ENCODE data around the gene ATF1. TPM values are rescaled to one million over a fixed set of nuclear protein-coding genes. Genes with fewer than 3 reads are reported as not detected.
A peak's percentile ranks its signal among the peaks of the same experiment; 100 is the strongest.

The ATF1 gene
- total RNA-seq, 1 donor from 2014 or later = 24.8 TPM

GRCh38 chr12:50734409-50735263 is 29.3 kb upstream of the ATF1 start:
- H3K36me3 Mint-ChIP-seq = peaks cover 18% of the 10 kb centered on the region
- H2AFZ ChIP-seq (replicated peaks) = no peak overlapping the region
- no peak overlapping the region for H3K27ac ChIP-seq

GRCh38 chr12:50739611-50740010 is 24.3 kb upstream of the ATF1 start:
- Mint-ChIP-seq H3K4me1 (peaks cover 5% of the 10 kb centered on the region), H3K36me3 (peaks cover 27% of the 10 kb centered on the region), H3K27ac (no peak overlapping the region), H3K27me3 (ENCODE audit: insufficient read depth, low read depth) (no peaks in the 10 kb centered on the region), H3K9me3 (no peaks in the 10 kb centered on the region), H3K4me3 (no peak overlapping the region)
- no peaks in the 10 kb centered on the region for H3K27me3 ChIP-seq
- H3K4me1 ChIP-seq = no peaks in the 10 kb centered on the region
- H3K4me3 ChIP-seq = no peak overlapping the region
- no peak overlapping the region for H3K27ac ChIP-seq
- no peaks in the 10 kb centered on the region for H3K36me3 ChIP-seq
- TF ChIP-seq CTCF (IDR thresholded peaks at IDR 0.05) (no peak), EZH2 (IDR thresholded peaks at IDR 0.05) (no peak), EZH2phosphoT487 (IDR thresholded peaks at IDR 0.05) (no peak)
- no peak overlapping the region for H2AFZ ChIP-seq (replicated peaks)
- H4K20me1 ChIP-seq (ENCODE audit: low read depth) = no peaks in the 10 kb centered on the region
- H3F3A ChIP-seq (ENCODE audit: low read depth) = peaks cover 4% of the 10 kb centered on the region
- DNase-seq (ENCODE audit: low spot score) = no peak
- no peaks in the 10 kb centered on the region for H3K9me3 ChIP-seq (ENCODE audit: low read depth)
- no peaks in the 10 kb centered on the region for H3K79me2 ChIP-seq (ENCODE audit: low read depth)
- H3K4me2 ChIP-seq = no peak overlapping the region
- no peak overlapping the region for H3K9ac ChIP-seq

More at GRCh38 chr12:50734409-50735263, 29.3 kb upstream of the ATF1 start:
- peak; percentile 60 for DNase-seq (ENCODE audit: low spot score)
- Histone ChIP-seq H3F3A (ENCODE audit: low read depth) (peaks cover 4% of the 10 kb centered on the region), H3K36me3 (no peaks in the 10 kb centered on the region), H3K9ac (no peak overlapping the region), H3K79me2 (ENCODE audit: low read depth) (no peaks in the 10 kb centered on the region), H3K4me3 (no peak overlapping the region), H3K27me3 (no peaks in the 10 kb centered on the region), H3K4me1 (no peaks in the 10 kb centered on the region), H3K9me3 (ENCODE audit: low read depth) (no peaks in the 10 kb centered on the region), H3K4me2 (no peak overlapping the region), H4K20me1 (ENCODE audit: low read depth) (no peaks in the 10 kb centered on the region)
- Mint-ChIP-seq H3K4me3 (no peak overlapping the region), H3K4me1 (peaks cover 7% of the 10 kb centered on the region), H3K27me3 (ENCODE audit: insufficient read depth, low read depth) (no peaks in the 10 kb centered on the region), H3K9me3 (no peaks in the 10 kb centered on the region), H3K27ac (no peak overlapping the region)
- no peak for TF ChIP-seq EZH2 (IDR thresholded peaks at IDR 0.05)
- TF ChIP-seq CTCF (IDR thresholded peaks at IDR 0.05) = peak; percentile 82
- TF ChIP-seq EZH2phosphoT487 (IDR thresholded peaks at IDR 0.05) = no peak

- peaks cover 27% of the 10 kb centered on the region for H3K36me3 Mint-ChIP-seq
- H3K36me3 ChIP-seq = no peaks in the 10 kb centered on the region
These were observed 23.6 kb upstream of the ATF1 start for GRCh38 chr12:50740307-50740706.

More at GRCh38 chr12:50740307-50740706, 23.6 kb upstream of the ATF1 start:
- H4K20me1 ChIP-seq (ENCODE audit: low read depth) = no peaks in the 10 kb centered on the region
- H3K9me3 Mint-ChIP-seq = no peaks in the 10 kb centered on the region
- no peak overlapping the region for H3K4me3 Mint-ChIP-seq
- H3K27me3 Mint-ChIP-seq (ENCODE audit: insufficient read depth, low read depth) = no peaks in the 10 kb centered on the region
- H3K27ac ChIP-seq = no peak overlapping the region
- DNase-seq (ENCODE audit: low spot score) = no peak
- no peak overlapping the region for H3K4me3 ChIP-seq
- no peak for TF ChIP-seq EZH2phosphoT487 (IDR thresholded peaks at IDR 0.05)
- TF ChIP-seq EZH2 (IDR thresholded peaks at IDR 0.05) = no peak
- TF ChIP-seq CTCF (IDR thresholded peaks at IDR 0.05) = no peak
- no peaks in the 10 kb centered on the region for H3F3A ChIP-seq (ENCODE audit: low read depth)
- no peak overlapping the region for H3K27ac Mint-ChIP-seq
- no peaks in the 10 kb centered on the region for H3K9me3 ChIP-seq (ENCODE audit: low read depth)
- H3K4me1 Mint-ChIP-seq = peaks cover 5% of the 10 kb centered on the region
- no peak overlapping the region for H3K4me2 ChIP-seq
- H3K4me1 ChIP-seq = no peaks in the 10 kb centered on the region
- H3K79me2 ChIP-seq (ENCODE audit: low read depth) = no peaks in the 10 kb centered on the region
- H2AFZ ChIP-seq (replicated peaks) = no peak overlapping the region
- no peak overlapping the region for H3K9ac ChIP-seq
- no peaks in the 10 kb centered on the region for H3K27me3 ChIP-seq

Measured in neural progenitor cell (in vitro differentiated cells).